ENCODE data around the gene NAP1L1.

DNA sequence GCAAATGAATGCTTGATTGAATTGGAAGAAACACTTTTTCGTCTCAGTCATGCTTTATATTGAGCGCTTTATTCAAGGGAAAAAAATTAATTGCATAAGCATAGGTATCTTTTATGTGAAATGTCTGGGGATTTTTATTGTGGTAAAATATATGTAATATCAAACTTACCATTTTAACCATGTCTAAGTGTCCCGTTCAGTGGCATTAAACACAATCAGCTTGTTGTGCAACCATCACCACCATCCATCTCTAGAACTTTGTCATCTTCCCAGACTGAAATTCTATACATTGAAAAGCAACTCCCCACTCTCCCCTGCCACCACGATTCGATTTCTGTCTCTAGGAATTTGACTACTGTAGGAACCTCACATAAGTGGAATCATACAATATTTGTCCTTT, 92.7 kb downstream of the NAP1L1 start:
- TF ChIP-seq EZH2phosphoT487 (IDR thresholded peaks at IDR 0.05; ENCODE audit: insufficient read depth, low read depth) (no peak), EZH2 (IDR thresholded peaks at IDR 0.05; ENCODE audit: insufficient read depth, poor library complexity, severe bottlenecking) (no peak)

Data from GM23248 (cell line).